ENCODE results near the gene MYOG.

MYOG gene

DNA sequence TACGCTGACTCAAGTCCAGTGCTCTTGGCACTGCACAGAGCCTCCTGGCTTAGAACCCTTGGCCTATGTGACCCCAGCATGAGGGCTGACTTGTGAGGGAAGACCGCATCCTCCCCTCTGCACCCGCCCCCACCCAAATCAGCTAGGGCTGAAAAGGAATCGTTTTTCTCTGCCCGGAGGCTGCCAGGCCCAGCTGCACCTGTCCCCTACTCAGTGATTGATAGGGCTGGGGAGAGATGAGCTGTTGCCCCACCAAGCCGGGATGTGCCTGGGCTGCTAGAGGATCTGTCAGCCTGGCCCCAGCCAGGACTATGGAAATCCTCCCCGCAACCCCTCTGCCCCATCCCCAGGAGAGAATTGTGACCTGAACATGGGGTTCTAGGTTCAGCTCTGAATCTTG lies 20.6 kb downstream of the MYOG start:
- Histone ChIP-seq H3K79me2 (ENCODE audit: insufficient read depth, low read length) (no peaks in the 10 kb centered on the region), H3K27me3 (ENCODE audit: insufficient read depth, low read length, poor library complexity, severe bottlenecking) (no peaks in the 10 kb centered on the region), H3K9me2 (replicated peaks; ENCODE audit: low read depth, low read length) (no peaks in the 10 kb centered on the region), H3K4me1 (ENCODE audit: insufficient read depth, low read length, poor library complexity, severe bottlenecking) (peaks cover 8% of the 10 kb centered on the region), H3K9me3 (ENCODE audit: insufficient read depth, low read depth, low read length) (no peaks in the 10 kb centered on the region), H4K20me1 (ENCODE audit: insufficient read depth, low read length, poor library complexity, severe bottlenecking) (no peaks in the 10 kb centered on the region), H3K4me2 (ENCODE audit: low read depth, low read length, poor library complexity, severe bottlenecking) (no peak overlapping the region), H3K9ac (ENCODE audit: low read depth, low read length, poor library complexity, severe bottlenecking) (no peak overlapping the region), H2AFZ (ENCODE audit: low read length) (no peak overlapping the region), H3F3A (ENCODE audit: low read depth) (no peaks in the 10 kb centered on the region), H3K36me3 (ENCODE audit: insufficient read depth, low read length) (no peaks in the 10 kb centered on the region), H3K4me3 (ENCODE audit: low read length, poor library complexity, severe bottlenecking) (no peak overlapping the region)
- no peak for TF ChIP-seq CTCF (conservative IDR thresholded peaks at IDR 0.05; ENCODE audit: low read length)
- TF ChIP-seq EZH2phosphoT487 (IDR thresholded peaks at IDR 0.05; ENCODE audit: borderline replicate concordance), result no peak

DNA sequence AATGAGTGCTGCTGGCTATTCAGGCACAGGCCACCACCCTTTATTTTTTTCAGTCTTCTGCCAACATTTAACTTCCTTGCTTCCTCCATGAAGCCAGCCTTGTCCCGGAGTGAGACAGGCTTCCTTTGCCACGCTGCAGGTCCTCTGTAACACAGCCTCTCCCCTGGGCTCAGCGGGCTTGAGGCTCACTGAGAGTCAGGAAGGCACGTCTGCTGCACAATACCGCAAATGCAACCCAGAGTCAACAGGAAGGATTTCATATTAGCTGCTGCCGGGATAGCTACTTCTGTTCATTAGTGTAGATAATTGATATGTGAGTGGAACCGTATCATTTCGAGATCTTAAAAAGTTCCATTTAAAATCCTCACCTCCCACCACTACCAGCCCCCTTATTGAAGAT lies 22.5 kb downstream of the MYOG start:
- Histone ChIP-seq H3K79me2 (ENCODE audit: insufficient read depth, low read length) (no peaks in the 10 kb centered on the region), H3K9me3 (ENCODE audit: insufficient read depth, low read depth, low read length) (no peaks in the 10 kb centered on the region), H3F3A (ENCODE audit: low read depth) (no peaks in the 10 kb centered on the region), H3K9ac (ENCODE audit: low read depth, low read length, poor library complexity, severe bottlenecking) (no peak overlapping the region), H2AFZ (ENCODE audit: low read length) (no peak overlapping the region), H3K36me3 (ENCODE audit: insufficient read depth, low read length) (no peaks in the 10 kb centered on the region), H3K27me3 (ENCODE audit: insufficient read depth, low read length, poor library complexity, severe bottlenecking) (no peaks in the 10 kb centered on the region), H3K4me1 (ENCODE audit: insufficient read depth, low read length, poor library complexity, severe bottlenecking) (peaks cover 6% of the 10 kb centered on the region), H3K4me3 (ENCODE audit: low read length, poor library complexity, severe bottlenecking) (no peak overlapping the region), H4K20me1 (ENCODE audit: insufficient read depth, low read length, poor library complexity, severe bottlenecking) (no peaks in the 10 kb centered on the region), H3K9me2 (replicated peaks; ENCODE audit: low read depth, low read length) (no peaks in the 10 kb centered on the region), H3K4me2 (ENCODE audit: low read depth, low read length, poor library complexity, severe bottlenecking) (no peak overlapping the region)
- TF ChIP-seq EZH2phosphoT487 (IDR thresholded peaks at IDR 0.05; ENCODE audit: borderline replicate concordance) (no peak), CTCF (conservative IDR thresholded peaks at IDR 0.05; ENCODE audit: low read length) (no peak)

- Histone ChIP-seq H3K9ac (ENCODE audit: low read depth, low read length, poor library complexity, severe bottlenecking) (no peak overlapping the region), H3K4me3 (ENCODE audit: low read length, poor library complexity, severe bottlenecking) (no peak overlapping the region), H3K4me1 (ENCODE audit: insufficient read depth, low read length, poor library complexity, severe bottlenecking) (peaks cover 9% of the 10 kb centered on the region), H3K4me2 (ENCODE audit: low read depth, low read length, poor library complexity, severe bottlenecking) (no peak overlapping the region), H4K20me1 (ENCODE audit: insufficient read depth, low read length, poor library complexity, severe bottlenecking) (no peaks in the 10 kb centered on the region), H3K79me2 (ENCODE audit: insufficient read depth, low read length) (no peaks in the 10 kb centered on the region), H3F3A (ENCODE audit: low read depth) (no peaks in the 10 kb centered on the region), H2AFZ (ENCODE audit: low read length) (no peak overlapping the region), H3K9me2 (replicated peaks; ENCODE audit: low read depth, low read length) (no peaks in the 10 kb centered on the region), H3K36me3 (ENCODE audit: insufficient read depth, low read length) (no peaks in the 10 kb centered on the region), H3K27me3 (ENCODE audit: insufficient read depth, low read length, poor library complexity, severe bottlenecking) (no peaks in the 10 kb centered on the region), H3K9me3 (ENCODE audit: insufficient read depth, low read depth, low read length) (no peaks in the 10 kb centered on the region)
- no peak for TF ChIP-seq CTCF (conservative IDR thresholded peaks at IDR 0.05; ENCODE audit: low read length)
- TF ChIP-seq EZH2phosphoT487 (IDR thresholded peaks at IDR 0.05; ENCODE audit: borderline replicate concordance), result no peak
Observed at GRCh38 chr1:203060115-203060514, 25.7 kb downstream of the MYOG start.
